NCI-H460 (cell line): ENCODE data around the gene SAMD4A. TPM values are rescaled to one million over a fixed set of nuclear protein-coding genes. Genes with fewer than 3 reads are reported as not detected.

Experiments used
- DNase-seq: peaks from one replicate; pipeline ENCODE4 v3.0.0-alpha.2; 2016; ENCODE audit warnings: low read depth; ENCODE audit errors: extremely low read depth
- total RNA-seq: library from RNA; depleted of rRNA; stranded (reverse); fragments of >200 nt; shearing (Covaris generic); gene quantifications from 2 replicates; pipeline ENCODE4 v1.2.3, GENCODE V29; 2014

SAMD4A gene
- total RNA-seq, 1 experiment from 2014 or later = 23.4 TPM

DNA sequence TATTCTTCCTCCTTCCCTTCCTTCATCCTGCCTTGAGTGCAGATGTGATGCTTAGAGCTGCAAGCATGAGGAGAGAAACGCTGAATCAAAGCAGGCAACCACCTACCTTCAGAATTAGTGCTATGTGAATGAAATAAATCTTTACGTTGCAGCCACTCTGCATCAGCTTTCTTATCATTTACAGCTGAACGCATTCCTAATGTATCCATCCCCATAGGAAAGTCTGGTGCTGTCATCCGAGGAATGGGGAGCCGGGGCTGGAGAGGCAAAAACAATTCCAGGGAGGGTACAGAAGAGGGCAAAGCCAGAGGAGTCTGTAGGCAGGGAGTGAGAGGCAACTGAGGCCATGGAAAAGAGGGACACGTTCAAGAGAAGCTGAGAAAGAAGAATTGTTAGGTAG, 245.7 kb downstream of the SAMD4A start:
- DNase-seq = no peak

DNA sequence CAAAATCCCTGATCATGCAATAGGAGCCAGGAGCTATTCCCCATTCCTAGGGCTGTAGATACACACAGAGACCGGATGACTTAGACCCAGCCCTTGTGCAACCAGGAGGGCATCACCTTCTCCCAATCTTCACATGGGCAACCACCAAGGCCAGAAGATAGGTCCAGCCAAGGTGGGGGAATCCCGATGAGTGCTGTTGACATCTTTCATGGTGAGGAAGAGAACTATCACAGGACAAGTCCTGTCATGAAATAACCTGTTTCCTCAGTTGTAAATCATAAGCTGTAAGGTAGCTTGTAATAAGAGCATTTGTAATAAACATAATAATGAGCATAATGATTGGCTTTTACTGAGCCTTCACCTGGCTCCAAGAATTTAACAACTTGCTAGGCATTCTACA, 246.2 kb downstream of the SAMD4A start:
- DNase-seq = no peak

DNA sequence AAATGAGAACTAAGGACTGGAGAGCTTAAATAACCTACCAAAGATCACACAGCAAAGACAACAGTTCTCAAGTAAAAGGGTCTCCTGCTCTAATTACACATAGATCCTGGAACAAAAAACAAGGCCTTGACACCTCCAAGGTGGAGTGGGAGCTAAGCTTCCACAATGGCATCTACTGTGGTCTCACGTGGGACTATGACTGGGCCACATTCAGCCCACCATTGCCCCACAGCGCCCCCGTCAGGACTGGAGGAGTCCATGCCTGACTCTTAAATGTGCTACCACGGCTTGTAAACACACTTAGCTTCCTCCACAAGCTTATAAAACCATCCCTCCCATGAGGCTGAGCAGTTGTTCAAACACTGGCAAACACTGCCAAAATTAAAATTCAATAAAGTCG, 247.1 kb downstream of the SAMD4A start:
- no peak for DNase-seq

DNA sequence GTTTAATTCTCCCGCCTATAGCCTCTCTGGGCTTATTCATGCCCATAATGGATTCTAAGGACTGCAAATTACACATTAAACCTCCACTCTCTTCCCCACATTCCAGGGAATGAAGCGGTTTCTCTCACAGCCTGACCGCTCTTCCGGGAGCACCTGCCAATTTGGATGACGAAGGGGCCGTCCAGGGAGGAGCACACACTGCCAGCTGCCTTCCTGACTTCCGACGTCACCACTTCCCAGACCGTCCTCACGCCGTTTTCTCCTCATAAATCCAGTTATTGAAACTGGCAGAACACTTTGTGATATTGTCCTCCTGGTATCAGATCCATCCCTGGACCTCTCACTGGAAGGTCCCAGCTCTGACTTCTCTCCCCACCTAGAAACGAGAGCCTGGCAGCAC, 248.1 kb downstream of the SAMD4A start:
- no peak for DNase-seq

GRCh38 chr14:54815515-54815914, 248.6 kb downstream of the SAMD4A start:
- DNase-seq = no peak

GRCh38 chr14:54816450-54816849, 249.5 kb downstream of the SAMD4A start:
- DNase-seq = no peak

DNA sequence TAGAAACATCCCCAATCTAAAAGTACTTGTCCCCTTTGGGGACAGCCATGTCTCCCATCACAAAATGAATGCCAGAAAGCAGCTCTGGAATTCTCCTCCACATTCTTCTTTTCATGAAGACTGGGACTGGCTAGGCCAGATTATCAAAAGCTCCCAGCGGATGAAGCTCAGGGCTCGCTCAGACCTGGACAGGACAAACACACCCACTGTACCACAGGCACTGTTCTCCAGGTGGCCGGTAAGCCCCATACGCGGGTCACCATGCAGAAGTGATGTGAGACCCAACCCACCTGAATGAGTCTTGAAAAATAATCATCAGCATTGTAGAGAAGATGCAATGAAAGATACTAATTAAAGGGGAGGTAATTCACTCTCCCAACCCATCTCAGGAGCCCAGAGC, 250.6 kb downstream of the SAMD4A start:
- no peak for DNase-seq

DNA sequence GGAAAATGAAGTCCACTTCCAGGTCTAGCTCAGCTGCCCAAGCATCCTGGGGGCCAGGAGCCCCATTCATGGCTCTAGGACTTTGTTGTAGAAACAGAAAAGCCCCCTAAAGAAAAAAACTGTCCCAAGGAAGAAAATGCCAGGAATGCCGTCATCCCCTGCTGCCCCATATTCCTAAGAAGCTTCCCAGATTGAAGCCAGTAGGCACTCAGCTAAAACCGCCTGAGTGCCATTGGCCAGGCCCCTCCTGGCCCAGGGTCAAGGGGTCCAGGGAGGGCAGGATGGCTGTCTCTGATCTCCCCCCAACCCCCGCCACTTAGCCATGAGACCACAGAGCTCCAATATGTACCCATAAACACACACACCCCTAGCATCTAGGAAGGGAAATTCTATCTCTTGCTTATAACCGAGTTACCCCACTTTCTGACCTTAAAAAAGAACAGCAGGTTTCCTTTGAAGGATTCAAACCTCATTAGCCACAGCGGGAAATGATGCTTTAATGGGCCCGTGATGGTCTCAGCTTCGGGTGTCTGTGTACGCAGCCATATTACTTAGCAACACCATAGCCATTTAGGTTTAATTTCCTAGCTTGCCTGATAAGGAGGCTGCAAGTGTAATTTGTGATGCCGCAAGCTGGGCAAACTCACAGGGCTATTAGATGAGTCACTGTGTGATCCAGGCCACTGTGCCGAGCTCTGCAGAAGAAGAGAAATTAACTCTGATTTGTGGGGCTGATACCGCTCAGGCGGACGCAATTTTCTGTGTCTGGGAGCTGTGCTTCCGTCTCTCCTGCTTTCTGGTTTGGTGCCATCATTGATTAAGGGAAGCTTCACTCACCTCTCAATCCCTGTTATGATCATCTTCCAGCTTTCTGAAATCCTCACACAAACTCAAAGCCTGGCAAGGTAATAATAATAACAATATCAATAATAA, 251.5 kb downstream of the SAMD4A start:
- no peak for DNase-seq

DNA sequence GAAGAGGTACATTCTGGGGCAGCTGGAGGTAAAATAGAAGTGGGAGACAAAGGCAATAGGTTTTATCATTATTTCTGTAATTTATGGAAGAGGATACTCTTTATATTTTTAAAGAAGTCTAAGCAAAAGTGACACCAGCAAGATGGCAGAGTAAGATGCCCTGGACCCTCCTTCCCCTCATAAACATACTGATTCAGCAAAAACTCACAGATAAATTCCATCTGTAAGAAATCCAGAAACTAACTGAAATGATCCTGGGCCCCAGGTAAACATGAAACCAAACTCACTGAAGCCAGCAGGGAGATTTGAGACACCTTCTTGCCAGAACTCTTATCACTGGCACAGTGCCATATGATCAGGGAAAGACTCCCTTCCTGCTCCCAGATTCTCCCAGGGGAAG, 255.8 kb downstream of the SAMD4A start:
- no peak for DNase-seq

DNA sequence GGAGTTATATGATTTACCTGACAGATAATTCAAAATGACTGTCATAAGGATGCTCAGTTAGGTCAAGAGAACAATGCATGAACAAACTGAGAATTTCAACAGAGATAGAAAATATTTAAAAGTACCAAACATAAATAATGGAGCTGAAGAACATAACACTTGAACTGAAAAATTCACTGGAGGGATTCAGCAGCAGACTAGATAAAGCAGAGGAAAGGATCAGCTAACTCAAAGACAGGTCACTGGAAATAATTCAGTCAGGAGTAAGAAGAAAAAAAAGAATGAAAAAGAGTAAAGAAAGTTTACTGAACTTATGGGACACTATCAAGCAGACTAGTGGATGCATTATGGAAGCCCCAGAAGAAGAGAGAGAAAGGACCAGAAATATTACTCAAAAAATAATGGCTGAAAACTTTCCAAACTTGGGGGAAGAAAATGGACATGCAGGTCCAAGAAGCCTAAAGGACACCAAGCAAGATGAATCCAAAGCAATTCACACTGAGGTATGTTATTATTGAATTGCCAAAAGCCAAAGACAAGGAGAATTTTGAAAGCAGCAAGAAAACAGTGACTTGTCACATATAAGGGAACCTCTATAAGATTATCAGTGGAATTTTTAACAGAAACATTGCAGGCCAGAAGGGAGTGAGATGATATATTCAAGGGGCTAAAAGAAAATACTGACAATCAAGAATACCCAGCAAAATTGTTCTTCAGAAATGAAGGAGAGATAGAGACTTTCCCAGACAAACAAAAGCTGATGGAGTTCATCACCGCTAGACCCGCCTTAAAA, 257.0 kb downstream of the SAMD4A start:
- DNase-seq = no peak

DNA sequence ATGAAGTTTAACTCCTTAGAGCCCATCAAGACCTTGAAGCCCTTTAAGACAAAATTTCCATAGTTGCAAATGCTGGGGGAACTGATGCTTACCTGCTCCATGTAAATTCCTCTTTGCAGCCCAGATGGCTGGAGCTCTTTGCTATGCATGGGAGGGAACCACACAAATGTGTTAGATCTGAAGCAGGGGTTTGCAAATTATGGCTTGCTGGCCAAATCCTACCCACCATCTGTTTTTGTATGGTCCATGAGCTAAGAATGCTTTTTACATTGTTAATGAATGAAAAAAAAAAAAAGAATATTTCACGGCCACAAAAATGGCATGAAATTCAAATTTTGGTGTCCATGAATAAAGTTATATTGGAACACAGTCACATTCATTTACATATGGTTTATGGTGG, 261.1 kb downstream of the SAMD4A start:
- no peak for DNase-seq

DNA sequence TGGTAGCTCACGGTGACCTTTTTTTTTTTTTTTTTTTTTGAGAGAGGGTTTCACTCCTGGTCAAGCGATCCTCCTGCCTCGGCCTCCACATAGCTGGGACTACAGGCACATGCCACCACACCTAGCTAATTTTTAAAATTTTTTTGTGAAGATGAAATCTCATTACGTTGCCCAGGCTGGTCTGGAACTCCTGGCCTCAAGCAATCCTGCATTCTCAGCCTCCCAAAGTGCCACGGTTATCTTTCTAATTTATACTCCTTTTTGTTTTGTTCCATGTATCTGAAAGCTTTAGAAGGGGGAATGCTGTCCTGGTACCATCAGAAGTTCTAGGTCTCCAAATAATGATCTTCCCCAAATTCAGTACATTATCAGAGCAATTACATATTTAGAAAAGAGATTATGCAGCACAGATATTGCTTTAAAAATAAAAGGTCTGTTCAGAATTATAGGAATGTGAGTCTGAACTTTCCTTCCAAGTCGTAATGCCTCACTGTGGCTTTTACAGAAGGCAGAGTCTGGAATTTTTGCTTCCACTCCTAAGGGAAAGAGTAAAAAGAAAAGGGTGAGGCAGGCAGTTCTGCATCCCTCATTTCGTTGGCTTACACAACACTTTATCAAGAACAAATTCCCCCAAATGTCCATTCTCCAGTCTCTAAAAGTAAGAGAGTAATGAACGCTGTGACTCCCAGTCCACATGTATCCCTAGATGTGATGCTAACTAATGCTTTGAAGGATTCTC, 262.7 kb downstream of the SAMD4A start:
- DNase-seq = no peak

DNA sequence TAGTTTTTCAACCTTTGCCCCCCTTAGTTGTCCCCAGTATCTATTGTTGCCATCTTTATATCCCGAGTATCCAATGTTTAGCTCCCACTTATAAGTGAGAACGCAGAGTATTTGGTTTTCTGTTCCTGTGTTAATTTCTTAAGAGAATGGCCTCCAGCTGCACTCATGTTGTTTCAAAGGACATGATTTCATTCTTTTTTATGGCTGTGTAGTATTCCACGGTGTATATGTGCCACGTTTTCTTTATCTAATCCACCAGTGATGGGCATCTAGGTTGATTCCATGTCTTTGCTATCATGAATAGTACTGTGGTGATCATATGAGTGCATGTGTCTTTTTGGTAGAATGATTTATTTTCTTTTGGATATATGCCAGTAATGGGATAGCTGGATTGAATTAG, 263.7 kb downstream of the SAMD4A start:
- no peak for DNase-seq

DNA sequence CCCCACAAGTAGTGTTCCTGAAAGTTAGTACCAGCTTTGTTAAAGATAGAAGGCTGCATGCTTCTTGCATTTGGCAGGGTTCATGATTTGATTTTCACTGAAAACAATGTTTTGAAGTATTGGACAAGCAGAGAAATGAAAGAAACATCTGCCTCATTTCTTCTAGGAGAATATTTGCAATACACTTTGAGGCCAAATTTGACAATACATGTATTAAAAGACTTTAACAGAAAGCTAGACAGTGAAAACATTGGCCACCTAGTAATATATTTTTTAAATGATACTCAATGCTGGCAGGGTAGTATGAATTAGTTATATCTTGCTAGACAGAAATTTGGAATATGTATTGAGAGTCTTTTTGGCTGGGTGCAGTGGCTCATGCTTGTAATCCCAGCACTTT, 267.2 kb downstream of the SAMD4A start:
- no peak for DNase-seq

- no peak for DNase-seq
Observed at GRCh38 chr14:54834727-54835126, 267.8 kb downstream of the SAMD4A start.

GRCh38 chr14:54836231-54836630, 269.3 kb downstream of the SAMD4A start:
- no peak for DNase-seq

GRCh38 chr14:54837508-54838149, 270.7 kb downstream of the SAMD4A start:
- DNase-seq = no peak

- no peak for DNase-seq
Observed at GRCh38 chr14:54838931-54839512, 272.1 kb downstream of the SAMD4A start.

GRCh38 chr14:54839701-54840119, 272.8 kb downstream of the SAMD4A start:
- no peak for DNase-seq

- DNase-seq = no peak
Observed at GRCh38 chr14:54840336-54840735, 273.4 kb downstream of the SAMD4A start.
